ENCODE results near the gene GIT1. TPM values are rescaled to one million over a fixed set of nuclear protein-coding genes. Genes with fewer than 3 reads are reported as not detected.

The GIT1 gene
- total and polyA plus RNA-seq, 7 experiments from 2014 or later: 6.8 to 76.3 (median 49.1) TPM

DNA sequence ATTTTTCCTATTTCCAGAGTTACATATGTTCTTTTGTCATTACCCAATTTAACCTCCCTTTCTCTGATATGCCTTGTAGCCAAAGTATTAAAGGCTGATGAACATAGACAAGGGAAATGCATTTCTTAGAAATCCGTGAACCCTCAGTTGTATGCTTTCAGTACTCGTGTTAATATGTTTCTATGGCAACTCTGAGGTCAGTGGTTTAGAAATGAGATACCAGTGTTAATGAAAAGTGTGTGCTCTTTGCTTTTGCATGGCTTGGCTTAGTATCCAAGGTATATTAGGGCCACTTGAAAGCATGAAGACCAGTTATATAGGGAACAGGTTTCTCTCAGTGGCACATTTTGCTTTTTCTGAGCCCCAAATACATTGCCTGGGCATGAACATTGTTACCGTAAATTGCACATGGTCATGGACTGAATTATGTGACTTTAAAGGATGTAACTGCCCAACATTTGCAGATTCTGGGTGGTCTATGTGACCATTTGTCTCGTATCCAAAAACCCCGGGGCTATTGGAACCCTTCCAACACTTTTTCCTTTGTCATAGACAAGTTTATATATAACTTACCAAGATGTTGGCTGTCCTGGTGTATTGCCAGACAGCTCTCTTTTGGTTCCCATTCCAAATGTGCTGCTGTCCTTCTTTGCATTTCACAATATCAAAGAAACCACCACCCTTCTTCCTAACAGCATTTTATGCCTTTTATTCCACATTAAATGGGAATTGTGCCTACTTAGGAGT lies 40.1 kb downstream of the GIT1 start:
- Mint-ChIP-seq H3K4me1 (peaks cover 0 to 11% (median 0%) of the 10 kb centered on the region in 7 donors), H3K9me3 (no peaks in the 10 kb centered on the region), H3K27me3 (no peaks in the 10 kb centered on the region), H3K4me3 (no peak overlapping the region), H3K36me3 (peaks cover 0 to 18% (median 7%) of the 10 kb centered on the region in 5 donors), H3K27ac (no peak overlapping the region)
- H3K9me3 ChIP-seq (ENCODE audit: control insufficient read depth in 2 of 3, low read length in 3 of 3): no peaks in the 10 kb centered on the region
- intact Hi-C loops (cut with micrococcal nuclease): no loop called here
- H3K4me1 ChIP-seq (ENCODE audit: control insufficient read depth in 2 of 2, insufficient read depth in 2 of 2, low read length in 2 of 2): no peaks in the 10 kb centered on the region
- no peak overlapping the region for H3K4me3 ChIP-seq (ENCODE audit: low read length)
- no peaks in the 10 kb centered on the region for H3K27me3 ChIP-seq (ENCODE audit: control insufficient read depth in 2 of 2, insufficient read depth in 2 of 2, low read length in 2 of 2)
- H3K27ac ChIP-seq (ENCODE audit: low read depth, low read length): no peak overlapping the region
- CTCF ChIA-PET: interaction anchor here (1.1 kb wide), 1 partner anchor 425 kb away, joined by 3 read pairs; no protein-coding TSS in a partner anchor
- no peaks in the 10 kb centered on the region for H3K36me3 ChIP-seq (ENCODE audit: control insufficient read depth in 2 of 3, insufficient read depth in 3 of 3, low read length in 3 of 3)
- POLR2A ChIA-PET: interaction anchor here (0.6 kb wide), 1 partner anchor 15 kb away, joined by 3 read pairs; no protein-coding TSS in a partner anchor
- no peak for DNase-seq
- ATAC-seq: no peak

DNA sequence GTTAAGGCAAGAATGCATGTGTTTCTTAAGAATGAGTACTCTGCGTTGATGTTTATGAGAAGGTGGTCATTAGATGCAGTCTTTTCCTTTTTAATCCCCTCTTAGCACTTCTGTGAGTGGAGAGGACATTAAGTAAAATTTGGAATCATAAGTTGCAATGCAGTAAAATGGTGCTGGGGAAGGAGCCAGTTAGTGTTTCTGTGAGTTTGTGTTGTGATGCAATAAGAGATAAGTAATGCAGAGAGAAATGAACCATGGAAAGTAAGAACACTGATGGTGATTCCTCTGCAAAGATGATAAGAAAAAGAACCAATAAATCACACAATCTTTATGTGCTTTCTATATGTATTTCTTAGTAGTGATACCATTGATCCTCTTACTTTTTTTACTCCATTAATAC lies 42.6 kb downstream of the GIT1 start:
- DNase-seq: no peak
- intact Hi-C loops (cut with micrococcal nuclease): no loop called here
- no peak overlapping the region for H3K4me3 Mint-ChIP-seq
- H3K27ac Mint-ChIP-seq: peak overlapping the region in 2 of 9 donors; percentile 26 to 72
- Histone ChIP-seq H3K4me3 (ENCODE audit: low read length) (no peak overlapping the region), H3K36me3 (ENCODE audit: control insufficient read depth in 2 of 3, insufficient read depth in 3 of 3, low read length in 3 of 3) (peaks cover 0 to 16% (median 11%) of the 10 kb centered on the region in 3 experiments), H3K27ac (ENCODE audit: low read depth, low read length) (no peak overlapping the region), H3K9me3 (ENCODE audit: control insufficient read depth in 2 of 3, low read length in 3 of 3) (no peaks in the 10 kb centered on the region), H3K27me3 (ENCODE audit: control insufficient read depth in 2 of 2, insufficient read depth in 2 of 2, low read length in 2 of 2) (no peaks in the 10 kb centered on the region), H3K4me1 (ENCODE audit: control insufficient read depth in 2 of 2, insufficient read depth in 2 of 2, low read length in 2 of 2) (no peaks in the 10 kb centered on the region)
- peaks cover 0 to 11% (median 0%) of the 10 kb centered on the region in 7 donors for H3K4me1 Mint-ChIP-seq
- no peaks in the 10 kb centered on the region for H3K9me3 Mint-ChIP-seq
- ATAC-seq: no peak
- no peaks in the 10 kb centered on the region for H3K27me3 Mint-ChIP-seq
- peaks cover 3 to 39% (median 20%) of the 10 kb centered on the region in 5 donors for H3K36me3 Mint-ChIP-seq
- POLR2A ChIA-PET: no interaction called here
- CTCF ChIA-PET: no interaction called here

DNA sequence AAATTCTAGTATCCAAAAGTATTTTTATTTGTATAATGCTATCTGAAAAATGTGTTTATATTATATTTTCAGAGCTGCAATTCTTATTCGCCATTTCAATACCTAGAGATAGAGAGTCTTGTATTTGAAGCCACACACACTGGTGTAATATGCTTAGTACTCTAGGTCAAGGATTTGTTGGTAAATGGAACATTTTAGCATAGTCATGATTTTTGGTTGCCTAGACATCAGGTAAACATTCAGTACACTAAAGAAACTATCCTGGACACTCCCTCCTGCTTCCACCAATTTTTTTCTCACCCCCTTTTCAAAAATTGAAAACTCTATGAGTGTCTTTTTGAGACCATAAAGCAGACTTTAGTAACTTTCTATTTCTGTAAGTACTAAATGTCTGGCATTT lies 43.4 kb downstream of the GIT1 start:
- Histone ChIP-seq H3K27me3 (ENCODE audit: control insufficient read depth in 2 of 2, insufficient read depth in 2 of 2, low read length in 2 of 2) (no peaks in the 10 kb centered on the region), H3K4me1 (ENCODE audit: control insufficient read depth in 2 of 2, insufficient read depth in 2 of 2, low read length in 2 of 2) (no peaks in the 10 kb centered on the region), H3K36me3 (ENCODE audit: control insufficient read depth in 2 of 3, insufficient read depth in 3 of 3, low read length in 3 of 3) (peaks cover 0 to 16% (median 11%) of the 10 kb centered on the region in 3 experiments), H3K4me3 (ENCODE audit: low read length) (no peak overlapping the region), H3K27ac (ENCODE audit: low read depth, low read length) (no peak overlapping the region), H3K9me3 (ENCODE audit: control insufficient read depth in 2 of 3, low read length in 3 of 3) (no peaks in the 10 kb centered on the region)
- Mint-ChIP-seq H3K4me3 (no peak overlapping the region), H3K9me3 (no peaks in the 10 kb centered on the region), H3K4me1 (peaks cover 0 to 11% (median 0%) of the 10 kb centered on the region in 7 donors), H3K27me3 (no peaks in the 10 kb centered on the region), H3K27ac (peak overlapping the region in 1 of 9 donors; percentile 26), H3K36me3 (peaks cover 3 to 36% (median 18%) of the 10 kb centered on the region in 5 donors)
- CTCF ChIA-PET: interaction anchor here (0.8 to 1.4 kb wide), 2 partner anchors 9 to 19 kb away, joined by 3 read pairs; no protein-coding TSS in a partner anchor
- DNase-seq: no peak
- POLR2A ChIA-PET: no interaction called here
- intact Hi-C loops (cut with micrococcal nuclease): no loop called here
- no peak for ATAC-seq

DNA sequence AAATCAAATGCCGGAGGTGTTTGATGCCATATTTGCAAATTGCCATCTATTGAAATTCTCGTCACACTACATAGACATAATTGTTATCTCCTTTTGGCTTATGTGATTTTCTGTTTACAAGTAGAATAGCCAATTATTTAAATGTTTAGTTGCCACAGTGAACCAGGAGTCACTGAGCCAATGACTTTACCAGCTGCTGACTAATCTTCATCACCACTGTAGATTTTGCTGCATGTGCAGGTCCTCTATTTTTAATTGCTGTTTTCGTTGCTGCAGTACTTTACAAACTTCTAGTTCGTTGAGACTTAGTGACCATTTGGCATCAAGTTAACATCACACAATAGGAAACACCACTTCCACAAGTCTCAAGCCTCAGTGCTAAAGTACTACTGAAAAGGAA lies 45.4 kb downstream of the GIT1 start:
- H3K9me3 Mint-ChIP-seq: no peaks in the 10 kb centered on the region
- H3K4me3 ChIP-seq (ENCODE audit: low read length): no peak overlapping the region
- peaks cover 0 to 17% (median 11%) of the 10 kb centered on the region in 3 experiments for H3K36me3 ChIP-seq (ENCODE audit: control insufficient read depth in 2 of 3, insufficient read depth in 3 of 3, low read length in 3 of 3)
- no peaks in the 10 kb centered on the region for H3K9me3 ChIP-seq (ENCODE audit: control insufficient read depth in 2 of 3, low read length in 3 of 3)
- no peaks in the 10 kb centered on the region for H3K27me3 Mint-ChIP-seq
- no peaks in the 10 kb centered on the region for H3K27me3 ChIP-seq (ENCODE audit: control insufficient read depth in 2 of 2, insufficient read depth in 2 of 2, low read length in 2 of 2)
- H3K4me3 Mint-ChIP-seq: no peak overlapping the region
- CTCF ChIA-PET: interaction anchor here (0.9 kb wide), 1 partner anchor 22 kb away, joined by 3 read pairs; no protein-coding TSS in a partner anchor
- DNase-seq: no peak
- no peaks in the 10 kb centered on the region for H3K4me1 ChIP-seq (ENCODE audit: control insufficient read depth in 2 of 2, insufficient read depth in 2 of 2, low read length in 2 of 2)
- H3K27ac ChIP-seq (ENCODE audit: low read depth, low read length): no peak overlapping the region
- H3K36me3 Mint-ChIP-seq: peaks cover 3 to 41% (median 21%) of the 10 kb centered on the region in 5 donors
- H3K27ac Mint-ChIP-seq: no peak overlapping the region
- peaks cover 0 to 9% (median 0%) of the 10 kb centered on the region in 7 donors for H3K4me1 Mint-ChIP-seq
- POLR2A ChIA-PET: no interaction called here
- ATAC-seq: no peak
- intact Hi-C loops (cut with micrococcal nuclease): no loop called here

DNA sequence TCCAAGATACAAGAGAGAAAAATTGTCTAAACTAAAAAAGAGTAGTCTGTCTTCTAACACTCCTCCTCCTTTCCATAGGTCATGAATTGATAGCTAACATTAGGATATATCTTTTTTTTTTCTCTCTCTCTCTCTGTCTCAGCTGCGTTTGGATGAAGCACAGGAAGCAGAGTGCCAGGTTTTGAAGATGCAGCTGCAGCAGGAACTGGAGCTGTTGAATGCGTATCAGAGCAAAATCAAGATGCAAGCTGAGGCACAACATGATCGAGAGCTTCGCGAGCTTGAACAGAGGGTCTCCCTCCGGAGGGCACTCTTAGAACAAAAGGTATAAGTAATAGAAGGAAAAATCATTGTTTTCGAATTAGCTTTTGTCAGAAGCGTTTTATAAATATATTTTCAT lies 55.5 kb downstream of the GIT1 start:
- ChIA-PET POLR2A (interaction anchor here (0.5 to 1.2 kb wide), 2 partner anchors 15 to 157 kb away, joined by 3 read pairs; no protein-coding TSS in a partner anchor), CTCF (interaction anchor here (0.7 to 5.8 kb wide), 6 partner anchors 9 to 166 kb away, joined by 3 to 45 read pairs (median 3); partner anchors contain the start of gene TP53I13)
- Histone ChIP-seq H3K9me3 (ENCODE audit: control insufficient read depth in 2 of 3, low read length in 3 of 3) (no peaks in the 10 kb centered on the region), H3K4me1 (ENCODE audit: control insufficient read depth in 2 of 2, insufficient read depth in 2 of 2, low read length in 2 of 2) (no peaks in the 10 kb centered on the region), H3K27me3 (ENCODE audit: control insufficient read depth in 2 of 2, insufficient read depth in 2 of 2, low read length in 2 of 2) (no peaks in the 10 kb centered on the region), H3K36me3 (ENCODE audit: control insufficient read depth in 2 of 3, insufficient read depth in 3 of 3, low read length in 3 of 3) (peaks cover 5 to 49% (median 7%) of the 10 kb centered on the region in 3 experiments), H3K4me3 (ENCODE audit: low read length) (no peak overlapping the region), H3K27ac (ENCODE audit: low read depth, low read length) (no peak overlapping the region)
- Mint-ChIP-seq H3K4me3 (no peak overlapping the region), H3K4me1 (no peaks in the 10 kb centered on the region), H3K27ac (peak overlapping the region in 2 of 9 donors; percentile 14 to 36), H3K27me3 (no peaks in the 10 kb centered on the region), H3K9me3 (no peaks in the 10 kb centered on the region), H3K36me3 (peaks cover 11 to 37% (median 29%) of the 10 kb centered on the region in 5 donors)
- DNase-seq: no peak
- intact Hi-C loops (cut with micrococcal nuclease): loop anchor here in 1 of 2 donors (10.0 kb wide), 1 partner anchor 49 kb away; no protein-coding TSS in a partner anchor
- ATAC-seq: no peak

DNA sequence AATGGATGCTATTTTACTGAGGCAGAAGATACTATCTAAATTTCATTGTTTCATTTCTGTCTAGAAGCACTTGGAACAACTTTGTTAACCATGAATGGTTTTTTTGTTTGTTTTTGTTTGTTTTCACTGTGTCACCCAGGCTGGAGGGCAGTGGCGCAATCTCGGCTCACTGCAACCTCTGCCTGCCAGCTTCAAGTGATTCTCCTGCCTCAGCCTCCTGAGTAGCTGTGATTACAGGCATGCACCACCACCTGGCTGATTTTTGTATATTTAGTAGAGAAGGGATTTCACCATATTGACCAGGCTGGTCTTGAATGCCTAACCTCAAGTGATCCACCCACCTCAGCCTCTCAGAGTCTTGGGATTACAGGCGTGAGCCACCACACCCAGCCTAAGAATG lies 63.1 kb downstream of the GIT1 start:
- ChIA-PET CTCF (interaction anchor here (0.6 to 1.0 kb wide), 2 partner anchors 9 to 432 kb away, joined by 3 to 4 read pairs; no protein-coding TSS in a partner anchor), POLR2A (no interaction called here)
- peaks cover 10 to 23% (median 13%) of the 10 kb centered on the region in 5 donors for H3K36me3 Mint-ChIP-seq
- H3K4me3 Mint-ChIP-seq: no peak overlapping the region
- Histone ChIP-seq H3K9me3 (ENCODE audit: control insufficient read depth in 2 of 3, low read length in 3 of 3) (no peaks in the 10 kb centered on the region), H3K4me1 (ENCODE audit: control insufficient read depth in 2 of 2, insufficient read depth in 2 of 2, low read length in 2 of 2) (no peaks in the 10 kb centered on the region), H3K27me3 (ENCODE audit: control insufficient read depth in 2 of 2, insufficient read depth in 2 of 2, low read length in 2 of 2) (no peaks in the 10 kb centered on the region), H3K4me3 (ENCODE audit: low read length) (no peak overlapping the region), H3K27ac (ENCODE audit: low read depth, low read length) (no peak overlapping the region), H3K36me3 (ENCODE audit: control insufficient read depth in 2 of 3, insufficient read depth in 3 of 3, low read length in 3 of 3) (peaks cover 8 to 50% (median 17%) of the 10 kb centered on the region in 3 experiments)
- ATAC-seq (no peak), DNase-seq (no peak)
- H3K4me1 Mint-ChIP-seq: no peaks in the 10 kb centered on the region
- H3K27me3 Mint-ChIP-seq: no peaks in the 10 kb centered on the region
- H3K27ac Mint-ChIP-seq: no peak overlapping the region
- no peaks in the 10 kb centered on the region for H3K9me3 Mint-ChIP-seq
- intact Hi-C loops (cut with micrococcal nuclease): no loop called here
